ENCODE results near the gene C1orf35.

DNA sequence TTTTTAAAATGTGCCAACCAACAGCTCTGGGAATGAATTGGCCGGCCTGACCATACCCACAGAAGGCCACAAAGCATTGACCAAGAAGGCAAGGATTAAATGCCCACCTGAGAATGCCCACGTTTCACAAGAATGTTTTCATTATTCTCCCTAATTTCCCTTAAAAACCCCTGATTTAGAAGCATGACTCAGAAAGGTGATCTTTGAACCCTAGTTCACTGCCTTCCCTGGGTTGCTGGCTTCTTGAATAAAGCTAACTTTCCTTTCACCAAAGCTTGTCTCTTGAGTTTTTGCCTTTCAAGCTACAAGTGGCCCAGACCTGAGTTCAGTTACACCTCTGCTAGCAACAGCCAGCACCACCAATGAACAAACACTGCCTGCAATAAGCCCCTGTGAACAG lies 20.4 kb upstream of the C1orf35 start:
- TF ChIP-seq ZC3H4 (CRISPR knock-in tag; IDR thresholded peaks at IDR 0.05; ENCODE audit: borderline replicate concordance): no peak
- TF ChIP-seq ZNF140 (CRISPR knock-in tag; IDR thresholded peaks at IDR 0.05): no peak
- TF ChIP-seq CEBPB (tag; IDR thresholded peaks at IDR 0.05): no peak
- TF ChIP-seq, protein P1, sequence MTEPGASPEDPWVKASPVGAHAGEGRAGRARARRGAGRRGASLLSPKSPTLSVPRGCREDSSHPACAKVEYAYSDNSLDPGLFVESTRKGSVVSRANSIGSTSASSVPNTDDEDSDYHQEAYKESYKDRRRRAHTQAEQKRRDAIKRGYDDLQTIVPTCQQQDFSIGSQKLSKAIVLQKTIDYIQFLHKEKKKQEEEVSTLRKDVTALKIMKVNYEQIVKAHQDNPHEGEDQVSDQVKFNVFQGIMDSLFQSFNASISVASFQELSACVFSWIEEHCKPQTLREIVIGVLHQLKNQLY (CRISPR knock-in tag; conservative IDR thresholded peaks at IDR 0.05): no peak
- TF ChIP-seq ETV6 (IDR thresholded peaks at IDR 0.05; ENCODE audit: borderline replicate concordance in 1 of 2, low read depth in 2 of 2, low read length in 1 of 2): no peak
- TF ChIP-seq ETV6 (CRISPR knock-in tag; IDR thresholded peaks at IDR 0.05; ENCODE audit: borderline replicate concordance): no peak
- no peak for TF ChIP-seq TRIM28 (IDR thresholded peaks at IDR 0.05)
- TF ChIP-seq, protein P2, sequence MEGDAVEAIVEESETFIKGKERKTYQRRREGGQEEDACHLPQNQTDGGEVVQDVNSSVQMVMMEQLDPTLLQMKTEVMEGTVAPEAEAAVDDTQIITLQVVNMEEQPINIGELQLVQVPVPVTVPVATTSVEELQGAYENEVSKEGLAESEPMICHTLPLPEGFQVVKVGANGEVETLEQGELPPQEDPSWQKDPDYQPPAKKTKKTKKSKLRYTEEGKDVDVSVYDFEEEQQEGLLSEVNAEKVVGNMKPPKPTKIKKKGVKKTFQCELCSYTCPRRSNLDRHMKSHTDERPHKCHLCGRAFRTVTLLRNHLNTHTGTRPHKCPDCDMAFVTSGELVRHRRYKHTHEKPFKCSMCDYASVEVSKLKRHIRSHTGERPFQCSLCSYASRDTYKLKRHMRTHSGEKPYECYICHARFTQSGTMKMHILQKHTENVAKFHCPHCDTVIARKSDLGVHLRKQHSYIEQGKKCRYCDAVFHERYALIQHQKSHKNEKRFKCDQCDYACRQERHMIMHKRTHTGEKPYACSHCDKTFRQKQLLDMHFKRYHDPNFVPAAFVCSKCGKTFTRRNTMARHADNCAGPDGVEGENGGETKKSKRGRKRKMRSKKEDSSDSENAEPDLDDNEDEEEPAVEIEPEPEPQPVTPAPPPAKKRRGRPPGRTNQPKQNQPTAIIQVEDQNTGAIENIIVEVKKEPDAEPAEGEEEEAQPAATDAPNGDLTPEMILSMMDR (IDR thresholded peaks at IDR 0.05 in 2 of 3, conservative IDR thresholded peaks at IDR 0.05 in 1 of 3; ENCODE audit: insufficient read depth in 2 of 3, low read depth in 1 of 3, low read length in 3 of 3): no peak
- TF ChIP-seq ZNF224 (CRISPR knock-in tag; IDR thresholded peaks at IDR 0.05): no peak
- no peak for TF ChIP-seq KLF6 (CRISPR knock-in tag; IDR thresholded peaks at IDR 0.05; ENCODE audit: borderline replicate concordance)
- TF ChIP-seq FOXK2 (conservative IDR thresholded peaks at IDR 0.05 in 1 of 2, IDR thresholded peaks at IDR 0.05 in 1 of 2; ENCODE audit: low read depth in 2 of 2): no peak
- TF ChIP-seq TRIM24 (IDR thresholded peaks at IDR 0.05): no peak
- no peak for TF ChIP-seq MXI1 (IDR thresholded peaks at IDR 0.05; ENCODE audit: low read depth, low read length)
- TF ChIP-seq NFYB (IDR thresholded peaks at IDR 0.05; ENCODE audit: extremely low read depth, insufficient read length): no peak
- TF ChIP-seq MCM5 (IDR thresholded peaks at IDR 0.05; ENCODE audit: low read depth): no peak
